HCT116 (cell line): ENCODE measurements around the gene CDK16.

ENCODE experiments used
- EZH2 ChIP-seq: fragments of 200-600 bp; sonication (generic); IDR thresholded peaks from 2 replicates; pipeline ENCODE4 v1.6.1; 2017; ENCODE audit warnings: antibody characterized with exemption, mixed run types
- JUND ChIP-seq: IDR thresholded peaks from 2 replicates; pipeline ENCODE4 v1.6.1; 2012

DNA sequence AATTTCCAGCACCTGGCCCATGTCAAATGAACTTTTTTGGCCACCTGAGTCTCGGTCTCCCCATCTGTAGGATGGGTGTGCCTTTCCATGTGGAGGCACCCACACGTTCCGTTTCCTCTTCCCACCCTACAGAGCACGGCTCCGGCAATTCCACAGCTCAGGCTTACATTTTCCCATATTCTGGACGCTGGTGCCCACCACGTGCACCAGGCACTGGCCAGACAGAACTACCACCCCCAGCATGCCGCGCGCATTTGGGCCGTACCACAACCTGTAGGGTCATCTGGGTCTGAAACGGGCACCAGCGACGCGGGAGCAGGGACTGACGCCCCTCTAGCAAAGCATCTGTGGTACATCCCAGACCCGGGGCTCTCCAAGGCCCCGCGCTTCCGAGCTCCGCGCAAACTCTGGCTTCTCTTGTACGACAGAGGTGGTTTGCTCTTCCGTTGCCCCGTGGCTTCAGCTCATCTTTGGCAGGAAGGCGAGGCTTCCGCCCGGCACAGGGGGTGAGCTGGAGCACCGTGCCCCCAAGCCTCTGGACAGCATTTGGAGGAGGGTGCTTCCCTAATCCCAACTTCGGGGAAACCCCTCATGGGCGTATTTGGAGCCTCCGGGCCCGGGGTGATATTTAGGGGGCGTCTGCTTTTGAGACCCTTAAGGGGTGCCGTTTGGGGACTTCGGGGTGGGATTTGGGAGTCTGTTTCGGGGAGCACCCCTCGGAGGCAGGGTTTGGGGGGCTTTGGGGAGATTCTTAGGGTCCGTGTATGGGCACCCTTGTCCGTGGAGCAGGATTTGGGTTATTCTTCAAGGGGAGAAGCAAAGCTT, 27.8 kb upstream of the CDK16 start:
- no peak for TF ChIP-seq JUND
- no peak for TF ChIP-seq EZH2
